Measurements from ENCODE around the gene KRT27. TPM values are rescaled to one million over a fixed set of nuclear protein-coding genes. Genes with fewer than 3 reads are reported as not detected.

The KRT27 gene
- polyA plus RNA-seq, 4 donors = 0.03 TPM; not detected in 3

DNA sequence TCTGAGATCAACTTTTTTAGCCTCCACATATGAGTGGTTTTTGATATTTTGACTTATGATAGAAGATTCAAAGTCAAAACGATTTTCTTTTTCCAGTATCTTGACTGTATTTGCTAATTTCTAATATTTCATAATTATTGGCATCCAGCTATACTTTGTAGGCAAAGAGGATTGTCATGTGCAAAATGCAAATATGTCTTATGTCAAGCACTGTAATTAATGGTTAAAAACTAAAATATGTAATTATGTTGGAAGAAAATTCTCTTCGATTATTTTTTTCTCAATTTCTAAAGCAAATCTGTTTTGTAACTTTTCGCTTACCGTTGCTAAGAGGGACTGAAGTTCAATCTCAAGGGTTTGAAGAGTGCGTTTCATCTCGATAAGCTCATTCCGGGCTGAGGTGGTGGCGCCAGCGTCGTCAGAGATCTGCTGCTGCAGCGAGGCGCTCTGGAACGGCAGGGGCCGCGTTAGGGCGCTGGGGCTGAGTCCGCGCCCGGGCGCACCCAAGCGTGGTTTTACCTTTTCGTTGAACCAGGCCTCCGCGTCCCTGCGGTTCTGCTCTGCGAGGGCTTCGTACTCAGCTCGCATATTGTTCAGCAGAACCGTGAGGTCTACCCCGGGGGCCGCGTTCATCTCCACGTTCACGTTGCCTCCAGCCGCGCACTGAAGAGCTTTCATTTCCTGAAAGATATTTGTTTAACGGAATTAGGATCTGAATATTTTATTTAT lies 3.0 kb downstream of the KRT27 start:
- WGBS, 3 donors = 15 to 28% (median 28%) methylated on average over 37 of the region's 37 CpGs
- Histone ChIP-seq H3K4me3 (ENCODE audit: low read depth in 1 of 3, low read length in 3 of 3) (no peak overlapping the region), H3K27ac (ENCODE audit: low read depth in 1 of 3, low read length in 2 of 3) (no peak overlapping the region), H3K9me3 (ENCODE audit: control insufficient read depth in 2 of 2, insufficient read depth in 1 of 2, low read depth in 1 of 2, low read length in 1 of 2) (no peaks in the 10 kb centered on the region), H3K27me3 (ENCODE audit: control insufficient read depth in 3 of 3, insufficient read depth in 3 of 3, low read length in 3 of 3) (peaks cover 0 to 18% (median 9%) of the 10 kb centered on the region in 3 donors), H3K36me3 (ENCODE audit: control insufficient read depth in 3 of 3, insufficient read depth in 2 of 3, low read depth in 1 of 3, low read length in 3 of 3) (no peaks in the 10 kb centered on the region), H3K4me1 (ENCODE audit: control insufficient read depth in 3 of 3, insufficient read depth in 2 of 3, low read depth in 1 of 3, low read length in 2 of 3) (no peaks in the 10 kb centered on the region)
- no peak for FAIRE-seq
- peak; percentile 9 to 57 for DNase-seq

DNA sequence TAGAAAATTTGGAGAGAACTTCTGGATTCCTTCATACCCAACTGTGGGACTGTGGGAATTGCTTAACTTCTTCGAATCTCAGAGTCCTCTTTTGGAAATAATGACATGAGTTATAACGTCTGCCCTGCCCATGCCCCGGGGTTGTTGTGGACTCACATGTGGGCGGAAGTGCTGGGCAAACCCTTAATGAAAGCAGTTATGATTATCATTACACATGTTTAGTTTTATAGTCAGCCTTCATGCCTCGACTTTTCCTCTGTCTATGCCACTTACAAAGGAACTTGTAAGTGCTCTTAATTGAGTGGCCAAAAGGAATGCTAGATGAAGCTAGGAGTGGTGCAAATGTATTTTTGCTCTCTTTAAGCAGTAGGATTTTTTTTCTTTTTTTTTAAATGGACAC lies 3.9 kb downstream of the KRT27 start:
- Histone ChIP-seq H3K4me3 (ENCODE audit: low read depth in 1 of 3, low read length in 3 of 3) (no peak overlapping the region), H3K27ac (ENCODE audit: low read depth in 1 of 3, low read length in 2 of 3) (no peak overlapping the region), H3K27me3 (ENCODE audit: control insufficient read depth in 3 of 3, insufficient read depth in 3 of 3, low read length in 3 of 3) (peaks cover 0 to 18% (median 7%) of the 10 kb centered on the region in 3 donors), H3K4me1 (ENCODE audit: control insufficient read depth in 3 of 3, insufficient read depth in 2 of 3, low read depth in 1 of 3, low read length in 2 of 3) (no peaks in the 10 kb centered on the region), H3K9me3 (ENCODE audit: control insufficient read depth in 2 of 2, insufficient read depth in 1 of 2, low read depth in 1 of 2, low read length in 1 of 2) (no peaks in the 10 kb centered on the region), H3K36me3 (ENCODE audit: control insufficient read depth in 3 of 3, insufficient read depth in 2 of 3, low read depth in 1 of 3, low read length in 3 of 3) (no peaks in the 10 kb centered on the region)
- DNase-seq (no peak), FAIRE-seq (no peak)
- WGBS, 3 donors = 50 to 72% (median 62%) methylated on average over 5 of the region's 5 CpGs

DNA sequence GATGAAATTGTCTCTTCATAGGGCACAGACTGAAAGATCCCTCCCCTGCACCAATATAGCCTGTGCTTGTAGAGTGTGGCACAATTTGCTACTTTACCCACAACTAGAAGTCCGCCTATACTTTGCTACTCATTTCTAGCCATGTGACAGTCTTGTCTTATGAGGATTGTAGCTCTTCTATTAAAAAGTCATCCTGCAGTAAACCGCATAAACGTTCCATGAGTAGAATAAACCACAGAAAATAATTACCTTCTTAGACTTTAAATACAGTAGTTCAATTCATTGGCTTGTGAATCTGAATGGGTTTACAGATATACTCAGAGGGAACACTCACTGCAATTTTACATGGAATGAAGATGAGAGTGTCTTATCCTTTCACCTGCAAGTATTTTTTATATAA lies 4.4 kb downstream of the KRT27 start:
- no peaks in the 10 kb centered on the region for H3K4me1 ChIP-seq (ENCODE audit: control insufficient read depth in 3 of 3, insufficient read depth in 2 of 3, low read depth in 1 of 3, low read length in 2 of 3)
- 86 to 88% (median 88%) methylated on average over 3 of the region's 3 CpGs for WGBS, 3 donors
- FAIRE-seq = no peak
- H3K9me3 ChIP-seq (ENCODE audit: control insufficient read depth in 2 of 2, insufficient read depth in 1 of 2, low read depth in 1 of 2, low read length in 1 of 2) = no peaks in the 10 kb centered on the region
- DNase-seq = no peak
- H3K36me3 ChIP-seq (ENCODE audit: control insufficient read depth in 3 of 3, insufficient read depth in 2 of 3, low read depth in 1 of 3, low read length in 3 of 3) = no peaks in the 10 kb centered on the region
- no peak overlapping the region for H3K4me3 ChIP-seq (ENCODE audit: low read depth in 1 of 3, low read length in 3 of 3)
- peaks cover 0 to 18% (median 7%) of the 10 kb centered on the region in 3 donors for H3K27me3 ChIP-seq (ENCODE audit: control insufficient read depth in 3 of 3, insufficient read depth in 3 of 3, low read length in 3 of 3)
- H3K27ac ChIP-seq (ENCODE audit: low read depth in 1 of 3, low read length in 2 of 3) = no peak overlapping the region

DNA sequence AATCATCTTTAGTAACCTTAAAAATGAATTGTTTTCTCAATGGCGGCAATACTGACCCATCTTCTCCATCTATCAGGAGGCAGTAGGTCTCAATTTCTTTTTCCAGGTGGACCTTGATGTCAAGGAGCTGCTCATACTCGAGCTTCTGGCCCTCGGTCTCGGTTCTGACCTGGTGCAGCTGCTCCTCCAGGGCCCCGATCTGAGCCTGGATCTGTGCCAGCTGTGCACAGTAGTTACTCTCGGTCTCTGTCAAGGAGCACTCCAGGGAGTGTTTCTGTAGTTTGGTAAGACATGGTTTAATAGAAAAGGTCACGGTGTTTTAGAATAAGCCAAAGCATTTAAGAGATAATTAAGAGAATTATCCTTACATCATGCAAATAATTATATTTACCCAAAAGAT lies 4.9 kb downstream of the KRT27 start:
- H3K27me3 ChIP-seq (ENCODE audit: control insufficient read depth in 3 of 3, insufficient read depth in 3 of 3, low read length in 3 of 3) = peaks cover 0 to 18% (median 7%) of the 10 kb centered on the region in 3 donors
- H3K9me3 ChIP-seq (ENCODE audit: control insufficient read depth in 2 of 2, insufficient read depth in 1 of 2, low read depth in 1 of 2, low read length in 1 of 2) = no peaks in the 10 kb centered on the region
- no peaks in the 10 kb centered on the region for H3K4me1 ChIP-seq (ENCODE audit: control insufficient read depth in 3 of 3, insufficient read depth in 2 of 3, low read depth in 1 of 3, low read length in 2 of 3)
- FAIRE-seq (no peak), DNase-seq (no peak)
- no peak overlapping the region for H3K4me3 ChIP-seq (ENCODE audit: low read depth in 1 of 3, low read length in 3 of 3)
- H3K27ac ChIP-seq (ENCODE audit: low read depth in 1 of 3, low read length in 2 of 3) = no peak overlapping the region
- WGBS, 3 donors = 55 to 63% (median 61%) methylated on average over 7 of the region's 7 CpGs
- no peaks in the 10 kb centered on the region for H3K36me3 ChIP-seq (ENCODE audit: control insufficient read depth in 3 of 3, insufficient read depth in 2 of 3, low read depth in 1 of 3, low read length in 3 of 3)

DNA sequence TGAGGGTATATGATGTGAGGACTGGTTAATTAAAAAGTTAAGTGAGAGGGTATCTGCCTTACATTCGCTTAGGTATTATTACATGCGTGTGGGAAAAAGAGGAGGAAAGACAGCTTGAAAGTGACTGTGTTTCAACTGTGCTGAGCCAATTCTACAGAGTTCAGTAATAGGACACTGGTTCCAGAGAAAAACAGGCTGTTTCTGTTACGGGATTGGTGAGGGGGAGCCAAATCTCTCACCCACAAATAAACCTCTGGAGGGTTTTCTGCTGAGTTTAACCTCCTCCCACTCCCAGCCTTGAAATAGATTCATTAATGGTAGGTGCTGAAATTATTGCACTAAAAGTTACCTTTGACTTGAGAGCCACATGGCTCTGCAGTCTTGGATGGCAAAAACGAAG lies 6.4 kb downstream of the KRT27 start:
- WGBS, 3 donors = 71 to 81% (median 80%) methylated on average over 4 of the region's 4 CpGs
- FAIRE-seq (no peak), DNase-seq (no peak)
- no peaks in the 10 kb centered on the region for H3K4me1 ChIP-seq (ENCODE audit: control insufficient read depth in 3 of 3, insufficient read depth in 2 of 3, low read depth in 1 of 3, low read length in 2 of 3)
- no peak overlapping the region for H3K27ac ChIP-seq (ENCODE audit: low read depth in 1 of 3, low read length in 2 of 3)
- H3K9me3 ChIP-seq (ENCODE audit: control insufficient read depth in 2 of 2, insufficient read depth in 1 of 2, low read depth in 1 of 2, low read length in 1 of 2) = no peaks in the 10 kb centered on the region
- no peaks in the 10 kb centered on the region for H3K36me3 ChIP-seq (ENCODE audit: control insufficient read depth in 3 of 3, insufficient read depth in 2 of 3, low read depth in 1 of 3, low read length in 3 of 3)
- H3K27me3 ChIP-seq (ENCODE audit: control insufficient read depth in 3 of 3, insufficient read depth in 3 of 3, low read length in 3 of 3) = peaks cover 0 to 23% (median 11%) of the 10 kb centered on the region in 3 donors
- H3K4me3 ChIP-seq (ENCODE audit: low read depth in 1 of 3, low read length in 3 of 3) = no peak overlapping the region

DNA sequence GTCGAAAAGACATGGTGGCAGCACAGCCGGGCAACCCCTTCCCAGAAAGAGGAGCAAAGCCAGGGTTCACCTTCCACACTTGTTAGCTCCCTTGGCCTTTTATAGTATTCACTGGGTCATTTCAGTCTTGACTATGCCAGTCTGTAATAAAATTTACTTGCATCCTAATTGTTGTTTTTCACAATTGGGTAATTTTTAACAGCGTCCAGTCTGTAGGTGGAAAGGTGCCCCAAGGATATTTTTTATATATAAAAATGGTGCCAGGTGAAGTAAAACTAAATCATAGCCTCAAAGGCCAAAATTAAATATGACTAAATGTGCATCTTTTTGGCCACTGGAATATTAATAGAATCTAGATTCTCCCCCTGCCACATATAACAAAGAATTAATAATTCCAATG lies 10.2 kb downstream of the KRT27 start, which contains the start of gene KRT26:
TSS of gene KRT26 (minus strand) at position 101 of the 400 bp plus-strand sequence. CDS start at position 13, 88 bp downstream.
- Histone ChIP-seq H3K27me3 (ENCODE audit: control insufficient read depth in 3 of 3, insufficient read depth in 3 of 3, low read length in 3 of 3) (peaks cover 0 to 9% (median 4%) of the 10 kb centered on the region in 3 donors), H3K36me3 (ENCODE audit: control insufficient read depth in 3 of 3, insufficient read depth in 2 of 3, low read depth in 1 of 3, low read length in 3 of 3) (no peaks in the 10 kb centered on the region), H3K4me3 (ENCODE audit: low read depth in 1 of 3, low read length in 3 of 3) (no peak within 1 kb of the TSS), H3K9me3 (ENCODE audit: control insufficient read depth in 2 of 2, insufficient read depth in 1 of 2, low read depth in 1 of 2, low read length in 1 of 2) (no peaks in the 10 kb centered on the region), H3K4me1 (ENCODE audit: control insufficient read depth in 3 of 3, insufficient read depth in 2 of 3, low read depth in 1 of 3, low read length in 2 of 3) (no peaks in the 10 kb centered on the region), H3K27ac (ENCODE audit: low read depth in 1 of 3, low read length in 2 of 3) (no peak within 1 kb of the TSS)
- FAIRE-seq (no peak), DNase-seq (no peak)
- 73 to 92% (median 84%) methylated on average over 3 of the region's 3 CpGs for WGBS, 3 donors

DNA sequence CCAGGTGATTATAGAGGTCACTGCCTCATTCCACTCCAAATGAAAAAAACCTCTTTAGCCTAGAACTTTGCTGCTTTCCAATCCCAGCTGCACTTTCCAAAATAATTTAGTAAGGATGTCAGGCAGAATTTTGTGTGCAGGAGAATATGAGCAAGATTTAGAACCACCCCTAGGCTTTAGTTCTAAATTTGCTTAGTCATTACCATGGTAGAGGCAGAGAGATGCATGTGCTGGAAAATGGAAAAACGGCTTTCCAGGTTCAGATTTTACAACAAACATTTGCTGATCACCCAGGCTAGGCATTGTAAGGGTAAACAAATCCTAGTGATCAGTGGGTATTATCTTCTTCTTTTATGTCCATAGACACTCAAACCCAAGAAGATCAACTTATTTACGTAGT lies 16.7 kb downstream of the KRT27 start:
- no peak for DNase-seq
- no peak for FAIRE-seq
- peaks cover 0 to 22% of the 10 kb centered on the region in 2 donors for H3K9me3 ChIP-seq (ENCODE audit: control insufficient read depth in 2 of 2, insufficient read depth in 1 of 2, low read depth in 1 of 2, low read length in 1 of 2)
- H3K27me3 ChIP-seq (ENCODE audit: control insufficient read depth in 3 of 3, insufficient read depth in 3 of 3, low read length in 3 of 3) = no peaks in the 10 kb centered on the region
- H3K36me3 ChIP-seq (ENCODE audit: control insufficient read depth in 3 of 3, insufficient read depth in 2 of 3, low read depth in 1 of 3, low read length in 3 of 3) = no peaks in the 10 kb centered on the region
- no peak overlapping the region for H3K27ac ChIP-seq (ENCODE audit: low read depth in 1 of 3, low read length in 2 of 3)
- no peak overlapping the region for H3K4me3 ChIP-seq (ENCODE audit: low read depth in 1 of 3, low read length in 3 of 3)
- no peaks in the 10 kb centered on the region for H3K4me1 ChIP-seq (ENCODE audit: control insufficient read depth in 3 of 3, insufficient read depth in 2 of 3, low read depth in 1 of 3, low read length in 2 of 3)
- 71 to 79% (median 73%) methylated on average over 2 of the region's 2 CpGs for WGBS, 3 donors

DNA sequence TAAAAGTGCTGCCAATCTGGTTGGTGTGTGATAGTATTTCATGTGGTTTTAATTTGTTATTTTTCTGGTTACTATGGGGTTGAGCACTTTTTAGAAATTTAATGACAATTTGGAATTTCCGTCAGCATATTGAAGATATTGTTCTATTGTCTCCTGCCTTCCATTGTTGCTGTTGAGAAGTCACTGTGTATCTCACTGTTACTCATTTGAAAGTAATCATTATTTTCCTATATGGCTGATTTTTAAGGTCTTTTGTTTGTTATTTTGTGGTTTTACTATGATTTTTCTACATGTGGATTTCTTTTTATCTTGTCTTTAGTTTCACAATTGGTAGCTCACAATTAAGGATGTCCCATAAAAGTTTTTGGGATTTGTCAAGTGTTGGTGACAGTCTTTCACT lies 18.6 kb downstream of the KRT27 start:
- no peak for FAIRE-seq
- Histone ChIP-seq H3K4me1 (ENCODE audit: control insufficient read depth in 3 of 3, insufficient read depth in 2 of 3, low read depth in 1 of 3, low read length in 2 of 3) (no peaks in the 10 kb centered on the region), H3K27me3 (ENCODE audit: control insufficient read depth in 3 of 3, insufficient read depth in 3 of 3, low read length in 3 of 3) (no peaks in the 10 kb centered on the region), H3K9me3 (ENCODE audit: control insufficient read depth in 2 of 2, insufficient read depth in 1 of 2, low read depth in 1 of 2, low read length in 1 of 2) (peaks cover 0 to 26% of the 10 kb centered on the region in 2 donors), H3K27ac (ENCODE audit: low read depth in 1 of 3, low read length in 2 of 3) (no peak overlapping the region), H3K4me3 (ENCODE audit: low read depth in 1 of 3, low read length in 3 of 3) (no peak overlapping the region), H3K36me3 (ENCODE audit: control insufficient read depth in 3 of 3, insufficient read depth in 2 of 3, low read depth in 1 of 3, low read length in 3 of 3) (no peaks in the 10 kb centered on the region)
- no peak for DNase-seq
- 71 to 85% (median 79%) methylated on average over 1 of the region's 1 CpG for WGBS, 3 donors

Data from small intestine (tissue), 7 donors.